H9 (cell line): ENCODE data around the gene DNAH1. TPM values are rescaled to one million over a fixed set of nuclear protein-coding genes. Genes with fewer than 3 reads are reported as not detected.

Source experiments
- DNase-seq: peaks from one replicate; pipeline ENCODE4 v3.0.0-alpha.2; 2017
- H2AFZ ChIP-seq: one replicate; pipeline ENCODE4 v1.6.1; 2013; ENCODE audit warnings: mild to moderate bottlenecking, low read length, control low read depth, moderate library complexity
- H2AK5ac ChIP-seq: 2 replicates; pipeline ENCODE4 v1.6.1; 2013; ENCODE audit warnings: low read length, control low read depth, mixed read lengths; ENCODE audit not compliant: insufficient read length
- H2BK120ac ChIP-seq: one replicate; pipeline ENCODE4 v1.6.1; 2013; ENCODE audit warnings: low read depth, mild to moderate bottlenecking, low read length, control low read depth, inconsistent platforms; ENCODE audit not compliant: poor library complexity, severe bottlenecking
- H2BK12ac ChIP-seq: 2 replicates; pipeline ENCODE4 v1.6.1; 2013; ENCODE audit warnings: low read length, control low read depth, mixed read lengths, low read depth; ENCODE audit not compliant: insufficient read length
- H2BK15ac ChIP-seq: 2 replicates; pipeline ENCODE4 v1.6.1; 2013; ENCODE audit warnings: low read depth, low read length, control low read depth
- H2BK20ac ChIP-seq: one replicate; pipeline ENCODE4 v1.6.1; 2013; ENCODE audit warnings: low read depth, mild to moderate bottlenecking, low read length, control low read depth, inconsistent platforms; ENCODE audit not compliant: poor library complexity, severe bottlenecking
- H2BK5ac ChIP-seq: 2 replicates; pipeline ENCODE4 v1.6.1; 2013; ENCODE audit warnings: low read length, control low read depth, mixed read lengths; ENCODE audit not compliant: insufficient read length
- H3K14ac ChIP-seq: 2 replicates; pipeline ENCODE4 v1.6.1; 2013; ENCODE audit warnings: low read length, control low read depth; ENCODE audit not compliant: insufficient read depth
- H3K18ac ChIP-seq: 2 replicates; pipeline ENCODE4 v1.6.1; 2013; ENCODE audit warnings: low read depth, mild to moderate bottlenecking, mixed read lengths, low read length, control low read depth; ENCODE audit not compliant: insufficient read length
- H3K23ac ChIP-seq: 2 replicates; pipeline ENCODE4 v1.6.1; 2013; ENCODE audit warnings: low read length, control low read depth, mixed read lengths, low read depth; ENCODE audit not compliant: insufficient read length
- H3K23me2 ChIP-seq: 2 replicates; pipeline ENCODE4 v1.6.1; 2013; ENCODE audit warnings: low read depth, mild to moderate bottlenecking, mixed read lengths, low read length, control low read depth; ENCODE audit not compliant: insufficient read length, poor library complexity, severe bottlenecking
- H3K27ac ChIP-seq: 2 replicates; pipeline ENCODE4 v1.5.1; 2013; ENCODE audit warnings: low read length, control low read depth, mixed read lengths, low read depth; ENCODE audit not compliant: insufficient read length
- H3K27me3 ChIP-seq: 2 replicates; pipeline ENCODE4 v1.6.1; 2013; ENCODE audit warnings: low read length, control low read depth, inconsistent platforms; ENCODE audit not compliant: insufficient read depth
- H3K4ac ChIP-seq: 2 replicates; pipeline ENCODE4 v1.6.1; 2013; ENCODE audit warnings: low read depth, mild to moderate bottlenecking, control low read depth, inconsistent platforms, low read length, moderate library complexity
- H3K4me1 ChIP-seq: 2 replicates; pipeline ENCODE4 v1.6.1; 2013; ENCODE audit warnings: low read length, control low read depth, inconsistent platforms; ENCODE audit not compliant: insufficient read depth
- H3K4me2 ChIP-seq: 2 replicates; pipeline ENCODE4 v1.6.1; 2013; ENCODE audit warnings: low read length, control low read depth, mixed read lengths; ENCODE audit not compliant: insufficient read length, insufficient read depth
- H3K56ac ChIP-seq: 2 replicates; pipeline ENCODE4 v1.6.1; 2013; ENCODE audit warnings: low read depth, mild to moderate bottlenecking, mixed read lengths, low read length, control low read depth; ENCODE audit not compliant: insufficient read length
- H3K79me1 ChIP-seq: 2 replicates; pipeline ENCODE4 v1.6.1; 2013; ENCODE audit warnings: low read depth, mild to moderate bottlenecking, moderate library complexity, low read length, control low read depth, inconsistent platforms; ENCODE audit not compliant: insufficient read depth, poor library complexity, severe bottlenecking
- H3K79me2 ChIP-seq: 2 replicates; pipeline ENCODE4 v1.6.1; 2013; ENCODE audit warnings: low read length, control low read depth, inconsistent platforms; ENCODE audit not compliant: insufficient read depth
- H3K9ac ChIP-seq: 2 replicates; pipeline ENCODE4 v1.6.1; 2013; ENCODE audit warnings: low read length, control low read depth, mixed read lengths; ENCODE audit not compliant: insufficient read length; ENCODE audit errors: extremely low read depth
- H3K9me3 ChIP-seq: one replicate; pipeline ENCODE4 v1.6.1; 2013; ENCODE audit warnings: low read depth, low read length, inconsistent platforms; ENCODE audit not compliant: control insufficient read depth
- H3T11ph ChIP-seq: one replicate; pipeline ENCODE4 v1.6.1; 2013; ENCODE audit warnings: mild to moderate bottlenecking, low read length, control low read depth, inconsistent platforms
- H4K20me1 ChIP-seq: one replicate; pipeline ENCODE4 v1.6.1; 2013; ENCODE audit not compliant: control insufficient read depth, insufficient read length, insufficient read depth
- H4K5ac ChIP-seq: 2 replicates; pipeline ENCODE4 v1.6.1; 2013; ENCODE audit warnings: low read depth, mild to moderate bottlenecking, mixed read lengths, low read length, control low read depth; ENCODE audit not compliant: insufficient read length
- H4K8ac ChIP-seq: replicated peaks from 2 replicates; pipeline ENCODE4 v1.6.1; 2013; ENCODE audit warnings: low read length, control low read depth, mixed read lengths, low read depth; ENCODE audit not compliant: insufficient read length
- H4K91ac ChIP-seq: 2 replicates; pipeline ENCODE4 v1.6.1; 2013; ENCODE audit warnings: low read depth, mild to moderate bottlenecking, moderate library complexity, mixed read lengths, low read length, control low read depth; ENCODE audit not compliant: insufficient read length
- H3K27ac Mint-ChIP-seq, 3 experiments: 2 replicates in 2 of 3; 3 replicates in 1 of 3; pipeline ENCODE4 v1.8.0; 2020 to 2021; ENCODE audit warnings: mixed read lengths in 3 of 3, mild to moderate bottlenecking in 1 of 3, moderate library complexity in 1 of 3
- H3K27me3 Mint-ChIP-seq: 2 replicates; pipeline ENCODE4 v1.8.0; 2021; ENCODE audit warnings: low read depth, mild to moderate bottlenecking, moderate library complexity, mixed read lengths
- H3K36me3 Mint-ChIP-seq, 3 experiments: 2 replicates in 2 of 3; 3 replicates in 1 of 3; pipeline ENCODE4 v1.8.0; 2020 to 2021; ENCODE audit warnings: low read depth in 3 of 3, mixed read lengths in 3 of 3; ENCODE audit not compliant: insufficient read depth in 1 of 3
- H3K4me1 Mint-ChIP-seq, 2 experiments: 2 replicates each; pipeline ENCODE4 v1.8.0; 2020; ENCODE audit warnings: mixed read lengths in 2 of 2
- H3K4me3 Mint-ChIP-seq, 2 experiments: 2 replicates in 1 of 2; 3 replicates in 1 of 2; pipeline ENCODE4 v1.8.0; 2020 to 2021; ENCODE audit warnings: mild to moderate bottlenecking in 2 of 2, mixed read lengths in 2 of 2, moderate library complexity in 1 of 2
- H3K9me3 Mint-ChIP-seq, 2 experiments: 2 replicates in 1 of 2; 3 replicates in 1 of 2; pipeline ENCODE4 v1.8.0; 2020; ENCODE audit warnings: mild to moderate bottlenecking in 2 of 2, mixed read lengths in 2 of 2, moderate library complexity in 1 of 2
- WGBS: extraction: QIAGEN DNeasy Blood & Tissue Kit; methylation state at CpG from one replicate; pipeline ENCODE4 v1.1.7; 2013; ENCODE audit warnings: missing lambda C conversion rate, low lambda C conversion rate, mixed read lengths; ENCODE audit not compliant: insufficient read length; ENCODE audit errors: extremely low coverage; 5-methylcytosine and 5-hydroxymethylcytosine counted together
- total RNA-seq: library from RNA; stranded (reverse); gene quantifications from 2 replicates; pipeline ENCODE4 v1.2.1, GENCODE V29; 2021
- TF ChIP-seq, protein P1 (sequence below): fragments of 200-600 bp; sonication (generic); conservative IDR thresholded peaks from 3 replicates; pipeline ENCODE4 v1.8.0; 2021; ENCODE audit warnings: antibody characterized with exemption, mild to moderate bottlenecking

DNAH1 gene
- total RNA-seq, 1 experiment from 2014 or later: 2.0 TPM

DNA sequence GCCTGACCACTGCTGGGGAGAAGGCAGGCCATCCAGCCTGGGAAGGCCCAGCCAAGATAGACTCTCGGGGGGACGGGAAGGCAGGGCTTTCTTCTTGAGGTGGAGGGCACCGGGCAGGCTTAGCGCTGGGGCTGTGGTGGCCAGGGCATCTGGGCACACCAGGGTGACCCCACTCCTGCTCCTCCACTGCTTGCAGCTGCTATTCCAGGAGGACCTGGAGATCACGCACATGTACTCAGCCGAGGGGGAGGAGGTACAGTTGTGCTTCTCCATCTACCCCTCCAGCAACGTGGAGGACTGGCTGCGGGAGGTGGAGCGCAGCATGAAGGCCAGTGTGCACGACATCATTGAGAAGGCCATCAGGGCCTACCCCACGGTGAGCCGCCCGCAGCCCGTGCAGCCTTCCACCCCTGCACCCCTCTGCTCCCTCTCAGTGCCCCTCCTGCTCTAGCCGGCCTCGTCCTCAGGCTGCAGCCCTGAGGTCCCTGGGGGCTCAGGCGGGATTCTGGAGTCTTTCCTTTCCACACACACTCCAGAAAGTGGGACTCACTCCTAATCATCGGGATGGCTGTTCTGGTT, 42.3 kb downstream of the DNAH1 start:
- Histone ChIP-seq H3K23ac (no peak overlapping the region), H3T11ph (no peak overlapping the region), H4K20me1 (no peaks in the 10 kb centered on the region), H3K56ac (no peak overlapping the region), H3K23me2 (no peaks in the 10 kb centered on the region), H2BK15ac (no peak overlapping the region), H2BK120ac (no peak overlapping the region), H3K4ac (no peak overlapping the region), H3K4me1 (no peaks in the 10 kb centered on the region), H2AK5ac (no peak overlapping the region), H3K79me2 (no peaks in the 10 kb centered on the region), H4K8ac (no peak overlapping the region), H3K14ac (peak overlapping the region; percentile 5; the same call in 1 of the 2 replicates), H4K91ac (no peak overlapping the region), H2BK5ac (no peak overlapping the region), H3K9me3 (no peaks in the 10 kb centered on the region), H2AFZ (no peak overlapping the region), H2BK20ac (no peak overlapping the region), H3K27ac (no peak overlapping the region), H3K18ac (no peak overlapping the region), H2BK12ac (no peak overlapping the region), H3K79me1 (no peaks in the 10 kb centered on the region), H3K9ac (no peak overlapping the region), H3K4me2 (no peak overlapping the region), H4K5ac (no peak overlapping the region), H3K27me3 (no peaks in the 10 kb centered on the region)
- no peak for DNase-seq
- no CpG with 5 or more reads among the region's 18 CpGs for WGBS
- H3K4me1 Mint-ChIP-seq: peaks cover 3 to 5% of the 10 kb centered on the region in 2 experiments; a peak in 2 of 4 replicates
- no peak overlapping the region; a peak in 1 of 7 replicates for H3K27ac Mint-ChIP-seq
- TF ChIP-seq, protein P1, sequence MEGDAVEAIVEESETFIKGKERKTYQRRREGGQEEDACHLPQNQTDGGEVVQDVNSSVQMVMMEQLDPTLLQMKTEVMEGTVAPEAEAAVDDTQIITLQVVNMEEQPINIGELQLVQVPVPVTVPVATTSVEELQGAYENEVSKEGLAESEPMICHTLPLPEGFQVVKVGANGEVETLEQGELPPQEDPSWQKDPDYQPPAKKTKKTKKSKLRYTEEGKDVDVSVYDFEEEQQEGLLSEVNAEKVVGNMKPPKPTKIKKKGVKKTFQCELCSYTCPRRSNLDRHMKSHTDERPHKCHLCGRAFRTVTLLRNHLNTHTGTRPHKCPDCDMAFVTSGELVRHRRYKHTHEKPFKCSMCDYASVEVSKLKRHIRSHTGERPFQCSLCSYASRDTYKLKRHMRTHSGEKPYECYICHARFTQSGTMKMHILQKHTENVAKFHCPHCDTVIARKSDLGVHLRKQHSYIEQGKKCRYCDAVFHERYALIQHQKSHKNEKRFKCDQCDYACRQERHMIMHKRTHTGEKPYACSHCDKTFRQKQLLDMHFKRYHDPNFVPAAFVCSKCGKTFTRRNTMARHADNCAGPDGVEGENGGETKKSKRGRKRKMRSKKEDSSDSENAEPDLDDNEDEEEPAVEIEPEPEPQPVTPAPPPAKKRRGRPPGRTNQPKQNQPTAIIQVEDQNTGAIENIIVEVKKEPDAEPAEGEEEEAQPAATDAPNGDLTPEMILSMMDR: no peak
- no peaks in the 10 kb centered on the region for H3K36me3 Mint-ChIP-seq
- no peaks in the 10 kb centered on the region for H3K27me3 Mint-ChIP-seq
- no peak overlapping the region for H3K4me3 Mint-ChIP-seq
- H3K9me3 Mint-ChIP-seq: no peaks in the 10 kb centered on the region
